AG09309 (cell line): ENCODE results near the gene PRRT3.

Experiments
- DNase-seq: peaks from one replicate; pipeline ENCODE4 v3.0.0-alpha.2; 2010; ENCODE audit warnings: low read depth
- H3K4me3 ChIP-seq: 2 replicates; pipeline ENCODE4 v1.5.1; 2011; ENCODE audit warnings: mild to moderate bottlenecking, low read depth, low read length, moderate library complexity; ENCODE audit not compliant: control insufficient read depth
- TF ChIP-seq, protein P1 (sequence below): IDR thresholded peaks from 2 replicates; pipeline ENCODE4 v1.5.1; 2011; ENCODE audit warnings: mild to moderate bottlenecking, low read depth, low read length, inconsistent platforms; ENCODE audit not compliant: insufficient read depth, control insufficient read depth; ENCODE audit errors: missing control alignments

Gene PRRT3

GRCh38 chr3:9914559-9915253 is 37.5 kb downstream of the PRRT3 start:
- no peak for DNase-seq
- H3K4me3 ChIP-seq: peak overlapping the region; percentile 16
- TF ChIP-seq, protein P1, sequence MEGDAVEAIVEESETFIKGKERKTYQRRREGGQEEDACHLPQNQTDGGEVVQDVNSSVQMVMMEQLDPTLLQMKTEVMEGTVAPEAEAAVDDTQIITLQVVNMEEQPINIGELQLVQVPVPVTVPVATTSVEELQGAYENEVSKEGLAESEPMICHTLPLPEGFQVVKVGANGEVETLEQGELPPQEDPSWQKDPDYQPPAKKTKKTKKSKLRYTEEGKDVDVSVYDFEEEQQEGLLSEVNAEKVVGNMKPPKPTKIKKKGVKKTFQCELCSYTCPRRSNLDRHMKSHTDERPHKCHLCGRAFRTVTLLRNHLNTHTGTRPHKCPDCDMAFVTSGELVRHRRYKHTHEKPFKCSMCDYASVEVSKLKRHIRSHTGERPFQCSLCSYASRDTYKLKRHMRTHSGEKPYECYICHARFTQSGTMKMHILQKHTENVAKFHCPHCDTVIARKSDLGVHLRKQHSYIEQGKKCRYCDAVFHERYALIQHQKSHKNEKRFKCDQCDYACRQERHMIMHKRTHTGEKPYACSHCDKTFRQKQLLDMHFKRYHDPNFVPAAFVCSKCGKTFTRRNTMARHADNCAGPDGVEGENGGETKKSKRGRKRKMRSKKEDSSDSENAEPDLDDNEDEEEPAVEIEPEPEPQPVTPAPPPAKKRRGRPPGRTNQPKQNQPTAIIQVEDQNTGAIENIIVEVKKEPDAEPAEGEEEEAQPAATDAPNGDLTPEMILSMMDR: no peak

DNA sequence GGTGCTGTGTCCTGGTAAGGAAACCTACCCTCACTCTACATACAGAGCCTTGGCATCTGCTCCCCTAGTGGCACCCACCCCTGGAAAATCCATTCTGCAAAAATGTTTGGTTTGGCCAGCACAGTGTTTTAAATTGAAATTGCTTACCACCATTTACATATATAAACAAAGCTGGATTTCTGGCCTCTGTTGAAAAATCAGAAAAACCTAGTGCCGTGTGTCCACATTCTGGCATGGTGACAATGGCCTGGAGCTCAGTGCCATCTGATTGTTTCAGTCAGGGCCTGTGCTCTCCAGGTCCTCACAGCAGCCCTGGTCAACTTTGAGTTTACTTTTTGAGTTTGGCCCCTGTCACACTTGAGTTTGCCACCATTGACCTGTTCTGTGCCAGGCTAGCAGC is 38.2 kb downstream of the PRRT3 start:
- no peak overlapping the region for H3K4me3 ChIP-seq
- DNase-seq: no peak
- TF ChIP-seq, protein P1: no peak

GRCh38 chr3:9913601-9914000 is 38.6 kb downstream of the PRRT3 start:
- TF ChIP-seq, protein P1: no peak
- no peak overlapping the region for H3K4me3 ChIP-seq
- DNase-seq: no peak

DNA sequence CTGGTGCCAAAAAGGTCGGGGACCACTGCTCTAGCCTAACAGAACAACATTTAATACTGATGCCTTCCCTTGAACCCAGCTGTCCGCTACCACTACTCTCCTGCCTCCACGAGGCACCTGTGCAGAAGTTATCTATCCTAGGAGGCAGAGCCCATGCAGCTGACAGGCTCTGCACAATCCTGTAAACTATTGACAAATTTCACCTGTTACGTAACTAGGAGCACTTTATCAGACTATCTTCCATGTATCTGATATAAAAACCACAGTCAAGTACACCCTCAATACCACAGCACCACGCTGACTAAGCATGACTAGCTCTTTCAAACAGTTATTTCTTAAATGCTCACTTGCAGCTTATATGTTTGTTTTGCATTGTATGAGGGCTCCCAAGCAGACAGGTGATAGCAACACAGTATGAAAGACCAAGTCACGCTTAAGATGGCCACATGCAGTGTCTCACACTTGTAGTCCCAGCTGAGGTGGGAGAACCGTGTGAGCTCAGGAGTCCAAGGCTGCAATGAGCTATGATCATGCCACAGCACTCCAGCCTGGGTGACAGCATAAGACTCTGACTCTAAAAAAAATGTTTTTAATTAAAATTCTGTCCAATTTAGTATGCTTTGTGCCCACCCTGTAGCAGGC is 39.8 kb downstream of the PRRT3 start:
- DNase-seq: peak; percentile 53
- H3K4me3 ChIP-seq: no peak overlapping the region
- TF ChIP-seq, protein P1: no peak

DNA sequence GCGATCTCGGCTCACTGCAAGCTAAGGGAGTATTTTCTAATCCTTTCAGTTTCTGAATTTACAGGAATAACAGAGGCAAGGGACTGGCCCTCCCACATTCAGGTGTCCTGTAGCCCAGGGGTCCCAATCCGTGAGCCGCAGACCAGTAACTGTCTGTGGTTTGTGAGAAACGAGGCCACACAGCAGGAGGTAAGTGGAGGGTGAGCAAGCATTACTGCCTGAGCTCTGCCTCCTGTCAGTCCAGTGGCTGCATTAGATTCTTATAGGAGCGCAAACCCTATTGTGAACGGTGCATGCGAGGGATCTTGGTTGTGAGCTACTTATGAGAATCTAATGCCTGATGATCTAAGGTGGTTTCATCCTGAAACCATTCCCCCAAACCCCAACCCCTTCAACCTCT is 40.3 kb downstream of the PRRT3 start:
- no peak overlapping the region for H3K4me3 ChIP-seq
- TF ChIP-seq, protein P1: no peak
- DNase-seq: no peak

- no peak for DNase-seq
- TF ChIP-seq, protein P1: no peak
Observed at GRCh38 chr3:9909221-9910013, 42.8 kb downstream of the PRRT3 start.

More at GRCh38 chr3:9909221-9910013, 42.8 kb downstream of the PRRT3 start:
- H3K4me3 ChIP-seq: no peak overlapping the region
